DND-41 (cell line): ENCODE results near the gene SPRR2G.
"Not testable (repeated sequence)": the region's sequence is repeated elsewhere in the genome, so short reads cannot be mapped to it uniquely, and the experiment has no call there.

Experiments used
- ATAC-seq: fragments of 200-7000 bp; cut with Tn5 transposase; 3 replicates; pipeline ENCODE4 v1.9.1; 2021; ENCODE audit warnings: low read depth; ENCODE audit not compliant: insufficient read depth
- DNase-seq: peaks from one replicate; pipeline ENCODE4 v3.0.0-alpha.2; 2020
- H2AFZ ChIP-seq: 2 replicates; pipeline ENCODE4 v1.6.0; 2012; ENCODE audit warnings: low read depth, low read length
- H3K27ac ChIP-seq: 2 replicates; pipeline ENCODE4 v1.5.1; 2012; ENCODE audit warnings: low read length, inconsistent platforms
- H3K27me3 ChIP-seq: fragments of 200-600 bp; sonication (generic); 2 replicates; pipeline ENCODE4 v1.6.0; 2012; ENCODE audit warnings: low read length, mild to moderate bottlenecking, inconsistent platforms; ENCODE audit not compliant: insufficient read depth, poor library complexity
- H3K36me3 ChIP-seq: 2 replicates; pipeline ENCODE4 v1.5.1; 2012; ENCODE audit warnings: low read length, inconsistent platforms; ENCODE audit not compliant: insufficient read depth
- H3K4me1 ChIP-seq: 2 replicates; pipeline ENCODE4 v1.5.1; 2012; ENCODE audit warnings: mild to moderate bottlenecking, low read length; ENCODE audit not compliant: insufficient read depth
- H3K4me2 ChIP-seq: 2 replicates; pipeline ENCODE4 v1.6.0; 2012; ENCODE audit warnings: mild to moderate bottlenecking, moderate library complexity, low read length, inconsistent platforms; ENCODE audit not compliant: insufficient read depth
- H3K4me3 ChIP-seq, 2 experiments: fragments of 200-600 bp in 1 of 2; shearing (Covaris generic) in 1 of 2; 2 replicates each; pipeline ENCODE4 v1.5.1; 2012 to 2016; ENCODE audit warnings: inconsistent platforms in 2 of 2, low read length in 2 of 2, mild to moderate bottlenecking in 2 of 2, low read depth in 1 of 2, moderate library complexity in 1 of 2
- H3K79me2 ChIP-seq: 2 replicates; pipeline ENCODE4 v1.6.0; 2012; ENCODE audit warnings: low read length, inconsistent platforms; ENCODE audit not compliant: insufficient read depth
- H3K9ac ChIP-seq: 2 replicates; pipeline ENCODE4 v1.6.0; 2012; ENCODE audit warnings: low read depth, mild to moderate bottlenecking, inconsistent platforms, low read length, moderate library complexity
- H3K9me3 ChIP-seq: 2 replicates; pipeline ENCODE4 v1.5.1; 2012; ENCODE audit warnings: low read length, moderate library complexity, mild to moderate bottlenecking, inconsistent platforms; ENCODE audit not compliant: insufficient read depth, severe bottlenecking
- H4K20me1 ChIP-seq: 2 replicates; pipeline ENCODE4 v1.6.0; 2012; ENCODE audit warnings: low read length; ENCODE audit not compliant: insufficient read depth
- EZH2 ChIP-seq: IDR thresholded peaks from 3 replicates; pipeline ENCODE4 v1.6.1; 2012; ENCODE audit warnings: borderline replicate concordance, low read depth, mild to moderate bottlenecking, moderate library complexity, low read length, inconsistent platforms; ENCODE audit not compliant: severe bottlenecking
- TF ChIP-seq, protein P1 (sequence below): IDR thresholded peaks from 2 replicates; pipeline ENCODE4 v1.5.1; 2012; ENCODE audit warnings: borderline replicate concordance, low read length, moderate library complexity, mild to moderate bottlenecking; ENCODE audit not compliant: poor library complexity, severe bottlenecking; ENCODE audit errors: extremely low read depth

Gene SPRR2G

GRCh38 chr1:153113416-153113815 is 37.3 kb downstream of the SPRR2G start, which contains the start of gene SPRR2F:
Gene SPRR2F, minus strand, starts transcription at chr1:153113516. Its CDS starts 783 bp downstream, at chr1:153112733.
- TF ChIP-seq, protein P1, sequence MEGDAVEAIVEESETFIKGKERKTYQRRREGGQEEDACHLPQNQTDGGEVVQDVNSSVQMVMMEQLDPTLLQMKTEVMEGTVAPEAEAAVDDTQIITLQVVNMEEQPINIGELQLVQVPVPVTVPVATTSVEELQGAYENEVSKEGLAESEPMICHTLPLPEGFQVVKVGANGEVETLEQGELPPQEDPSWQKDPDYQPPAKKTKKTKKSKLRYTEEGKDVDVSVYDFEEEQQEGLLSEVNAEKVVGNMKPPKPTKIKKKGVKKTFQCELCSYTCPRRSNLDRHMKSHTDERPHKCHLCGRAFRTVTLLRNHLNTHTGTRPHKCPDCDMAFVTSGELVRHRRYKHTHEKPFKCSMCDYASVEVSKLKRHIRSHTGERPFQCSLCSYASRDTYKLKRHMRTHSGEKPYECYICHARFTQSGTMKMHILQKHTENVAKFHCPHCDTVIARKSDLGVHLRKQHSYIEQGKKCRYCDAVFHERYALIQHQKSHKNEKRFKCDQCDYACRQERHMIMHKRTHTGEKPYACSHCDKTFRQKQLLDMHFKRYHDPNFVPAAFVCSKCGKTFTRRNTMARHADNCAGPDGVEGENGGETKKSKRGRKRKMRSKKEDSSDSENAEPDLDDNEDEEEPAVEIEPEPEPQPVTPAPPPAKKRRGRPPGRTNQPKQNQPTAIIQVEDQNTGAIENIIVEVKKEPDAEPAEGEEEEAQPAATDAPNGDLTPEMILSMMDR, result no peak
- no peak for TF ChIP-seq EZH2
- Histone ChIP-seq H3K9me3 (no peaks in the 10 kb centered on the region), H3K4me1 (no peaks in the 10 kb centered on the region)

DNA sequence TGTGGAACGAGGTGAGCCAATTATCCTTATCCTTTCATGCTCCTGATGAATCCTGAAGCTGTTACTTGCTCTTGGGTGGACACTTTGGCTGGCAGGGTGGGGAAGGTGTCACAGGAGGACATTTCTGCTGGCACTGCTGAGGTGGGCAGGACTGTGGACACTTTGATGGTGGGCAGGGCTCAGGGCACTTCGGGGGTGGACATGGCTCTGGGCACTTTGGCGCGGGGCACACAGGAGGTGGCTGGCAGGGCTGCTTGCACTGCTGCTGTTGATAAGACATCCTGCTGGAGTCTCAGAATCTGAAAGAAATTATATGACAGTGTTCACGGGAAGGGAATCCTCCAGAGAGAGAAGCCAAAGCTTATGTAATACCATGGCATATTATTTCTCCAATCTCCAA is 38.2 kb downstream of the SPRR2G start:
- H3K4me1 ChIP-seq, H3K4me2 ChIP-seq, H3K36me3 ChIP-seq, H3K27me3 ChIP-seq, H3K9ac ChIP-seq, H3K9me3 ChIP-seq, H4K20me1 ChIP-seq, H3K79me2 ChIP-seq, ATAC-seq, H2AFZ ChIP-seq, H3K27ac ChIP-seq, DNase-seq, H3K4me3 ChIP-seq: not testable (repeated sequence)

More at GRCh38 chr1:153113416-153113815, 37.3 kb downstream of the SPRR2G start, which contains the start of gene SPRR2F:
- Histone ChIP-seq H3K4me3 (no peak within 1 kb of the TSS), H2AFZ (no peak within 1 kb of the TSS), H3K9ac (no peak within 1 kb of the TSS), H3K27ac (no peak within 1 kb of the TSS), H3K36me3 (no peaks in the 10 kb centered on the region), H4K20me1 (no peaks in the 10 kb centered on the region), H3K27me3 (peaks cover 8% of the 10 kb centered on the region), H3K4me2 (no peak within 1 kb of the TSS), H3K79me2 (no peaks in the 10 kb centered on the region)
- DNase-seq (no peak), ATAC-seq (no peak)

- H3K4me1 ChIP-seq, result no peaks in the 10 kb centered on the region
- H3K27ac ChIP-seq, result no peak overlapping the region
- H2AFZ ChIP-seq, result no peak overlapping the region
- H3K79me2 ChIP-seq, result no peaks in the 10 kb centered on the region
- no peak for TF ChIP-seq EZH2
- TF ChIP-seq, protein P1, result no peak
- H3K9ac ChIP-seq, result no peak overlapping the region
- no peak overlapping the region for H3K4me3 ChIP-seq
- no peak overlapping the region for H3K4me2 ChIP-seq
- H3K9me3 ChIP-seq, result no peaks in the 10 kb centered on the region
- H3K36me3 ChIP-seq, result no peaks in the 10 kb centered on the region
- H4K20me1 ChIP-seq, result no peaks in the 10 kb centered on the region
- ATAC-seq (no peak), DNase-seq (no peak)
- no peaks in the 10 kb centered on the region for H3K27me3 ChIP-seq
Observed at GRCh38 chr1:153100245-153100644, 50.4 kb downstream of the SPRR2G start.
